DOHH2 (cell line): Measurements from ENCODE around the gene TMEM151A.
A peak's percentile ranks its signal among the peaks of the same experiment; 100 is the strongest.

Experiments used
- H3F3A ChIP-seq: fragments of 200-600 bp; sonication (generic), shearing (Covaris generic); 2 replicates; pipeline ENCODE4 v1.6.0; 2016; ENCODE audit warnings: antibody characterized with exemption, mild to moderate bottlenecking; ENCODE audit not compliant: control insufficient read depth, insufficient read depth
- H3K27ac ChIP-seq: fragments of 200-600 bp; sonication (generic); 2 replicates; pipeline ENCODE4 v1.5.1; 2014; ENCODE audit warnings: low read depth, mild to moderate bottlenecking, low read length, moderate library complexity
- H3K27me3 ChIP-seq: fragments of 200-600 bp; sonication (generic); 2 replicates; pipeline ENCODE4 v1.6.1; 2014; ENCODE audit warnings: mild to moderate bottlenecking, low read length, mixed read lengths; ENCODE audit not compliant: control insufficient read depth
- H3K36me3 ChIP-seq: fragments of 200-600 bp; sonication (generic); 2 replicates; pipeline ENCODE4 v1.6.1; 2014; ENCODE audit warnings: mild to moderate bottlenecking, low read length, moderate library complexity, mixed read lengths; ENCODE audit not compliant: control insufficient read depth
- H3K4me1 ChIP-seq: fragments of 200-600 bp; sonication (generic); 2 replicates; pipeline ENCODE4 v1.6.1; 2014; ENCODE audit warnings: mild to moderate bottlenecking, low read length, mixed read lengths; ENCODE audit not compliant: control insufficient read depth
- H3K4me2 ChIP-seq: fragments of 200-600 bp; sonication (generic); 2 replicates; pipeline ENCODE4 v1.6.0; 2014; ENCODE audit warnings: mild to moderate bottlenecking, low read length, moderate library complexity
- H3K4me3 ChIP-seq: fragments of 200-600 bp; sonication (generic); 2 replicates; pipeline ENCODE4 v1.5.1; 2014; ENCODE audit warnings: mild to moderate bottlenecking, low read length, mixed read lengths
- H3K79me2 ChIP-seq: fragments of 200-600 bp; sonication (generic); 2 replicates; pipeline ENCODE4 v1.6.1; 2014; ENCODE audit warnings: mild to moderate bottlenecking, low read length, mixed read lengths; ENCODE audit not compliant: control insufficient read depth
- H3K9me2 ChIP-seq: fragments of 200-600 bp; sonication (generic); replicated peaks from 2 replicates; pipeline ENCODE4 v1.6.1; 2014; ENCODE audit warnings: mild to moderate bottlenecking, low read length, mixed read lengths; ENCODE audit not compliant: control insufficient read depth
- H3K9me3 ChIP-seq: fragments of 200-600 bp; sonication (generic); 2 replicates; pipeline ENCODE4 v1.6.1; 2014; ENCODE audit warnings: antibody characterized with exemption, low read length, mixed read lengths; ENCODE audit not compliant: control insufficient read depth, insufficient read depth
- H4K20me1 ChIP-seq: fragments of 200-600 bp; sonication (generic); 2 replicates; pipeline ENCODE4 v1.6.0; 2014; ENCODE audit warnings: low read depth, mild to moderate bottlenecking, antibody characterized with exemption, low read length, moderate library complexity; ENCODE audit not compliant: control insufficient read depth, insufficient read depth
- CTCF ChIP-seq: fragments of 200-600 bp; sonication (generic); IDR thresholded peaks from one replicate; pipeline ENCODE4 v1.5.1; 2014; ENCODE audit warnings: antibody characterized with exemption, mild to moderate bottlenecking, low read depth, low read length; ENCODE audit not compliant: poor library complexity, severe bottlenecking
- EZH2phosphoT487 ChIP-seq: fragments of 200-600 bp; sonication (generic); IDR thresholded peaks from 2 replicates; pipeline ENCODE4 v1.6.1; 2017; ENCODE audit warnings: borderline replicate concordance, mild to moderate bottlenecking, antibody characterized with exemption, low read length, moderate library complexity, mixed read lengths

TMEM151A gene

GRCh38 chr11:66313321-66314185 is 21.9 kb downstream of the TMEM151A start:
- Histone ChIP-seq H3K9me2 (no peaks in the 10 kb centered on the region), H3K4me1 (peaks cover 40% of the 10 kb centered on the region)

DNA sequence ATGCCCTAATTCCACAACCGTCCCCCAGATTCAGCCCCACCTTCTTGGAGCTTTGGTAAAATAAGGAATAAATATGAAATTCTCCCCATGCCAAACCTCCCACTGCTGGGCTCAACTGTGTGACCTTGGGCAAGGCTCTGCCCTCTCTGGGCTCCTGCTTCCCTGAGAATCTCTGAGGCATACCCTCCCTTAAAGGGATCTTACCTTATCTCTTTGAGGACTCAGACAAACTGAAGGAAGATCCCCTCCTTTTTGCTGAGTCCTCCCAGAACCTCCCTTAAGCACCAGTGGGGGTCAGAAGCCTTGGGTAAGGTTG is 22.4 kb downstream of the TMEM151A start:
- Histone ChIP-seq H3K27me3 (no peaks in the 10 kb centered on the region), H3K9me2 (no peaks in the 10 kb centered on the region), H3K9me3 (no peaks in the 10 kb centered on the region), H4K20me1 (no peaks in the 10 kb centered on the region), H3K4me2 (no peak overlapping the region), H3K36me3 (no peaks in the 10 kb centered on the region), H3K79me2 (no peaks in the 10 kb centered on the region), H3F3A (peaks cover 11% of the 10 kb centered on the region), H3K27ac (no peak overlapping the region), H3K4me3 (no peak overlapping the region), H3K4me1 (peaks cover 46% of the 10 kb centered on the region)
- TF ChIP-seq EZH2phosphoT487 (no peak), CTCF (no peak)

More at GRCh38 chr11:66313321-66314185, 21.9 kb downstream of the TMEM151A start:
- Histone ChIP-seq H3K4me2 (peak overlapping the region; percentile 55), H3K9me3 (no peaks in the 10 kb centered on the region), H3F3A (peaks cover 9% of the 10 kb centered on the region), H3K79me2 (no peaks in the 10 kb centered on the region), H4K20me1 (no peaks in the 10 kb centered on the region), H3K36me3 (no peaks in the 10 kb centered on the region), H3K4me3 (peak overlapping the region; percentile 52), H3K27me3 (no peaks in the 10 kb centered on the region), H3K27ac (no peak overlapping the region)
- TF ChIP-seq EZH2phosphoT487: no peak
- peak; percentile 34 for TF ChIP-seq CTCF

- H4K20me1 ChIP-seq: no peaks in the 10 kb centered on the region
- H3K79me2 ChIP-seq: no peaks in the 10 kb centered on the region
Measured at GRCh38 chr11:66314561-66315497, 23.1 kb downstream of the TMEM151A start.

More at GRCh38 chr11:66314561-66315497, 23.1 kb downstream of the TMEM151A start:
- H3K27me3 ChIP-seq: no peaks in the 10 kb centered on the region
- no peaks in the 10 kb centered on the region for H3K36me3 ChIP-seq
- no peak overlapping the region for H3K27ac ChIP-seq
- no peak overlapping the region for H3K4me3 ChIP-seq
- no peak overlapping the region for H3K4me2 ChIP-seq
- TF ChIP-seq EZH2phosphoT487: no peak
- TF ChIP-seq CTCF: no peak
- peaks cover 3% of the 10 kb centered on the region; the same call in 1 of the 2 replicates for H3K9me3 ChIP-seq
- peaks cover 49% of the 10 kb centered on the region for H3K4me1 ChIP-seq
- no peaks in the 10 kb centered on the region for H3K9me2 ChIP-seq
- peaks cover 11% of the 10 kb centered on the region for H3F3A ChIP-seq
